Thyroid gland (tissue), 4 donors: ENCODE measurements around the gene MMP13. TPM values are rescaled to one million over a fixed set of nuclear protein-coding genes. Genes with fewer than 3 reads are reported as not detected.
"Not testable (repeated sequence)": the region's sequence is repeated elsewhere in the genome, so short reads cannot be mapped to it uniquely, and the experiment has no call there.

Source experiments
- DNase-seq, 2 donors: peaks; one replicate each; pipeline ENCODE4 v3.0.0-alpha.2; 2019
- H3K27ac ChIP-seq, 3 donors: fragments of 200-600 bp; sonication (generic); 1 replicate in 2 of 3; 2 replicates in 1 of 3; pipeline ENCODE4 v1.5.1; 2016 to 2019; ENCODE audit warnings: mild to moderate bottlenecking in 1 of 3, moderate library complexity in 1 of 3
- H3K27me3 ChIP-seq: fragments of 200-600 bp; sonication (generic); one replicate; pipeline ENCODE4 v1.5.1; 2019
- H3K36me3 ChIP-seq, 2 donors: fragments of 200-600 bp; sonication (generic); one replicate each; pipeline ENCODE4 v1.5.1; 2016 to 2019
- H3K4me1 ChIP-seq, 2 donors: fragments of 200-600 bp; sonication (generic); one replicate each; pipeline ENCODE4 v1.5.1; 2017 to 2019
- H3K4me3 ChIP-seq, 3 donors: fragments of 200-600 bp; sonication (generic); replicated peaks in 1 of 3; 1 replicate in 2 of 3; 2 replicates in 1 of 3; pipeline ENCODE4 v1.5.1; 2016; ENCODE audit warnings: mild to moderate bottlenecking in 1 of 3
- H3K9me3 ChIP-seq: fragments of 200-600 bp; sonication (generic); one replicate; pipeline ENCODE4 v1.5.1; 2017
- CTCF ChIP-seq, 6 experiments: fragments of 200-600 bp in 3 of 6; fragments of 450-650 bp in 3 of 6; sonication (generic) in 3 of 6; IDR thresholded peaks; one replicate each; pipeline ENCODE4 v1.5.1; 2016 to 2019; ENCODE audit warnings: antibody characterized with exemption in 6 of 6, mild to moderate bottlenecking in 2 of 6, inconsistent platforms in 1 of 6, moderate library complexity in 1 of 6
- POLR2A ChIP-seq, 2 donors: fragments of 450-650 bp; IDR thresholded peaks; one replicate each; pipeline ENCODE4 v1.6.1; 2017; ENCODE audit warnings: antibody characterized with exemption in 2 of 2, mild to moderate bottlenecking in 2 of 2, moderate library complexity in 1 of 2
- WGBS, 2 donors: methylation state at CpG; one replicate each; pipeline ENCODE4 v1.1.5; 2017; 5-methylcytosine and 5-hydroxymethylcytosine counted together
- intact Hi-C: fragments of 100-400 bp; cut with DNase I; formaldehyde crosslinking; loops from one replicate; pipeline ENCODE4 v1.15.1; 2023
- total RNA-seq, 4 donors: library from RNA; depleted of rRNA; stranded (reverse); fragments of >200 nt; gene quantifications; one replicate each; pipeline ENCODE4 v1.2.3, GENCODE V29; 2016

The MMP13 gene
- total RNA-seq, 4 donors from 2014 or later: not detected

- Histone ChIP-seq H3K36me3 (no peaks in the 10 kb centered on the region), H3K9me3 (no peaks in the 10 kb centered on the region), H3K4me3 (no peak overlapping the region), H3K4me1 (no peaks in the 10 kb centered on the region), H3K27me3 (no peaks in the 10 kb centered on the region), H3K27ac (no peak overlapping the region)
- no peak for DNase-seq
- TF ChIP-seq CTCF (IDR thresholded peaks at IDR 0.05) (no peak), POLR2A (IDR thresholded peaks at IDR 0.05) (no peak)
- WGBS, 2 donors: 88 to 89% methylated on average over 2 of the region's 2 CpGs
- intact Hi-C loops: no loop called here
These were observed 31.3 kb upstream of the MMP13 start for GRCh38 chr11:102986815-102987214.

GRCh38 chr11:102985850-102986249, 30.3 kb upstream of the MMP13 start:
- TF ChIP-seq POLR2A (IDR thresholded peaks at IDR 0.05): no peak
- no peak for TF ChIP-seq CTCF (IDR thresholded peaks at IDR 0.05)
- intact Hi-C loops: no loop called here
- no peaks in the 10 kb centered on the region for H3K27me3 ChIP-seq
- H3K36me3 ChIP-seq: no peaks in the 10 kb centered on the region
- 74 to 92% methylated on average over 1 of the region's 1 CpG for WGBS, 2 donors
- no peak overlapping the region for H3K27ac ChIP-seq
- DNase-seq: no peak
- H3K4me1 ChIP-seq: no peaks in the 10 kb centered on the region
- H3K4me3 ChIP-seq: no peak overlapping the region
- H3K9me3 ChIP-seq: no peaks in the 10 kb centered on the region

- WGBS, 2 donors: 75 to 89% methylated on average over 2 of the region's 2 CpGs
- TF ChIP-seq CTCF (IDR thresholded peaks at IDR 0.05) (no peak), POLR2A (IDR thresholded peaks at IDR 0.05) (no peak)
- intact Hi-C loops: no loop called here
These were observed 28.0 kb upstream of the MMP13 start for GRCh38 chr11:102983486-102983885.

GRCh38 chr11:102981324-102981910, 25.9 kb upstream of the MMP13 start:
- H3K4me3 ChIP-seq: no peak overlapping the region
- no peaks in the 10 kb centered on the region for H3K9me3 ChIP-seq
- H3K36me3 ChIP-seq: no peaks in the 10 kb centered on the region
- DNase-seq: no peak
- H3K27ac ChIP-seq: no peak overlapping the region
- no peaks in the 10 kb centered on the region for H3K4me1 ChIP-seq
- H3K27me3 ChIP-seq: no peaks in the 10 kb centered on the region
- no peak for TF ChIP-seq CTCF (IDR thresholded peaks at IDR 0.05)
- no peak for TF ChIP-seq POLR2A (IDR thresholded peaks at IDR 0.05)
- intact Hi-C loops: no loop called here

More at GRCh38 chr11:102983486-102983885, 28.0 kb upstream of the MMP13 start:
- no peak for DNase-seq
- no peak overlapping the region for H3K27ac ChIP-seq
- no peaks in the 10 kb centered on the region for H3K9me3 ChIP-seq
- no peaks in the 10 kb centered on the region for H3K27me3 ChIP-seq
- no peaks in the 10 kb centered on the region for H3K4me1 ChIP-seq
- no peaks in the 10 kb centered on the region for H3K36me3 ChIP-seq
- no peak overlapping the region for H3K4me3 ChIP-seq

GRCh38 chr11:102974552-102975280, 19.2 kb upstream of the MMP13 start:
- H3K9me3 ChIP-seq: no peaks in the 10 kb centered on the region
- no peaks in the 10 kb centered on the region for H3K36me3 ChIP-seq
- H3K4me3 ChIP-seq: no peak overlapping the region
- H3K27ac ChIP-seq: no peak overlapping the region
- H3K4me1 ChIP-seq: no peaks in the 10 kb centered on the region
- intact Hi-C loops: no loop called here
- H3K27me3 ChIP-seq: no peaks in the 10 kb centered on the region
- WGBS, 2 donors: 84 to 91% methylated on average over 5 of the region's 5 CpGs
- no peak for TF ChIP-seq CTCF (IDR thresholded peaks at IDR 0.05)
- no peak for TF ChIP-seq POLR2A (IDR thresholded peaks at IDR 0.05)
- DNase-seq: no peak

GRCh38 chr11:102973698-102974097, 18.2 kb upstream of the MMP13 start:
- H3K27me3 ChIP-seq, H3K9me3 ChIP-seq, H3K4me1 ChIP-seq, intact Hi-C loops, DNase-seq, H3K36me3 ChIP-seq, H3K27ac ChIP-seq, H3K4me3 ChIP-seq: not testable (repeated sequence)
- WGBS, 2 donors: 82 to 88% methylated on average over 2 of the region's 2 CpGs
